Sciatic nerve (tissue), 2 donors: Measurements from ENCODE around the gene AMZ1. TPM values are rescaled to one million over a fixed set of nuclear protein-coding genes. Genes with fewer than 3 reads are reported as not detected.

Experiments used
- ATAC-seq: fragments of 200-7000 bp; cut with Tn5 transposase; one replicate; pipeline ENCODE4 v1.9.1; 2020; ENCODE audit warnings: mild to moderate bottlenecking, moderate library complexity
- DNase-seq: peaks from one replicate; pipeline ENCODE4 v3.0.0-alpha.2; 2020; ENCODE audit warnings: low spot score
- intact Hi-C: fragments of 100-400 bp; cut with DNase I; formaldehyde crosslinking; loops from one replicate; pipeline ENCODE4 v1.14.2; 2022
- total RNA-seq: library from RNA; stranded (reverse); fragmentation: NEBNext Ultra II Directional; extraction: Animal tissue kit (Norgen Biotek cat#: 25700); gene quantifications from one replicate; pipeline ENCODE4 v1.2.1, GENCODE V29; 2021
- donor health status: DM: no; HTN: no; CAD: no.
- donor health status: DM: no; HTN: no; CAD: no.

The AMZ1 gene
- total RNA-seq, 1 donor from 2014 or later = 0.31 TPM

- ATAC-seq (no peak), DNase-seq (no peak)
- intact Hi-C loops = no loop called here
Measured at GRCh38 chr7:2649991-2650390, 38.0 kb upstream of the AMZ1 start.

GRCh38 chr7:2650451-2650850, 37.6 kb upstream of the AMZ1 start:
- DNase-seq = no peak
- intact Hi-C loops = no loop called here
- ATAC-seq = no peak

- intact Hi-C loops = no loop called here
- ATAC-seq (peak; percentile 21), DNase-seq (no peak)
Measured at GRCh38 chr7:2651336-2651735, 36.7 kb upstream of the AMZ1 start.

GRCh38 chr7:2651847-2652735, 35.9 kb upstream of the AMZ1 start:
- DNase-seq = no peak
- no peak for ATAC-seq
- intact Hi-C loops = no loop called here

GRCh38 chr7:2652736-2653060, 35.3 kb upstream of the AMZ1 start:
- DNase-seq (no peak), ATAC-seq (no peak)
- intact Hi-C loops = no loop called here

GRCh38 chr7:2654059-2654458, 33.9 kb upstream of the AMZ1 start:
- DNase-seq (no peak), ATAC-seq (no peak)
- intact Hi-C loops = no loop called here

GRCh38 chr7:2655870-2656614, 32.0 kb upstream of the AMZ1 start:
- DNase-seq (no peak), ATAC-seq (no peak)
- intact Hi-C loops = no loop called here

- DNase-seq (no peak), ATAC-seq (no peak)
- intact Hi-C loops = no loop called here
Measured at GRCh38 chr7:2657208-2657607, 30.8 kb upstream of the AMZ1 start.

GRCh38 chr7:2657920-2658671, 29.9 kb upstream of the AMZ1 start:
- intact Hi-C loops = no loop called here
- ATAC-seq (no peak), DNase-seq (no peak)

GRCh38 chr7:2658941-2659340, 29.1 kb upstream of the AMZ1 start:
- ATAC-seq = no peak
- intact Hi-C loops = no loop called here
- DNase-seq = no peak

GRCh38 chr7:2659556-2660358, 28.2 kb upstream of the AMZ1 start:
- no peak for ATAC-seq
- intact Hi-C loops = no loop called here
- no peak for DNase-seq

GRCh38 chr7:2660359-2661095, 27.5 kb upstream of the AMZ1 start:
- DNase-seq = peak; percentile 57
- no peak for ATAC-seq
- intact Hi-C loops = no loop called here

- peak; percentile 66 for DNase-seq
- no peak for ATAC-seq
- intact Hi-C loops = no loop called here
Measured at GRCh38 chr7:2661096-2661449, 26.9 kb upstream of the AMZ1 start.

- ATAC-seq = no peak
- intact Hi-C loops = no loop called here
- DNase-seq = peak; percentile 60
Measured at GRCh38 chr7:2661602-2662272, 26.3 kb upstream of the AMZ1 start.

GRCh38 chr7:2662273-2663120, 25.5 kb upstream of the AMZ1 start:
- DNase-seq (peak; percentile 57), ATAC-seq (peak; percentile 2)
- intact Hi-C loops = no loop called here

GRCh38 chr7:2663121-2663886, 24.7 kb upstream of the AMZ1 start:
- DNase-seq (peak; percentile 69), ATAC-seq (peak; percentile 82)
- intact Hi-C loops = no loop called here
